ENCODE results near the gene XIRP2. TPM values are rescaled to one million over a fixed set of nuclear protein-coding genes. Genes with fewer than 3 reads are reported as not detected.

Gene XIRP2
- total RNA-seq, 1 experiment from 2014 or later: not detected

- intact Hi-C loops (cut with micrococcal nuclease): loop anchor here (1.0 to 5.0 kb wide), 5 partner anchors 85 to 907 kb away; no protein-coding TSS in a partner anchor
- ChIA-PET POLR2A (no interaction called here), CTCF (interaction anchor here (0.6 to 4.5 kb wide), 20 partner anchors 8 to 1957 kb away, joined by 3 to 30 read pairs (median 5); no protein-coding TSS in a partner anchor)
- peak; percentile 60 for TF ChIP-seq CTCF (IDR thresholded peaks at IDR 0.05; ENCODE audit: unreplicated experiment)
- Mint-ChIP-seq H3K27ac (ENCODE audit: low read depth, unreplicated experiment) (no peak overlapping the region), H3K27me3 (ENCODE audit: insufficient read depth, unreplicated experiment) (no peaks in the 10 kb centered on the region), H3K36me3 (ENCODE audit: insufficient read depth, unreplicated experiment) (no peaks in the 10 kb centered on the region), H3K4me1 (ENCODE audit: insufficient read depth, unreplicated experiment) (no peaks in the 10 kb centered on the region), H3K9me3 (ENCODE audit: unreplicated experiment) (no peaks in the 10 kb centered on the region), H3K4me3 (ENCODE audit: unreplicated experiment) (no peak overlapping the region)
- DNase-seq (ENCODE audit: unreplicated experiment): peak; percentile 75
- BruUV-seq (replicated peaks): no TSS peak
Observed at GRCh38 chr2:167212014-167212648, 323.9 kb downstream of the XIRP2 start.

GRCh38 chr2:167215595-167215994 is 327.3 kb downstream of the XIRP2 start:
- H3K9me3 Mint-ChIP-seq (ENCODE audit: unreplicated experiment): no peaks in the 10 kb centered on the region
- no peaks in the 10 kb centered on the region for H3K36me3 Mint-ChIP-seq (ENCODE audit: insufficient read depth, unreplicated experiment)
- no peak overlapping the region for H3K4me3 Mint-ChIP-seq (ENCODE audit: unreplicated experiment)
- no peak overlapping the region for H3K27ac Mint-ChIP-seq (ENCODE audit: low read depth, unreplicated experiment)
- H3K27me3 Mint-ChIP-seq (ENCODE audit: insufficient read depth, unreplicated experiment): no peaks in the 10 kb centered on the region
- intact Hi-C loops (cut with micrococcal nuclease): no loop called here
- no peak for TF ChIP-seq CTCF (IDR thresholded peaks at IDR 0.05; ENCODE audit: unreplicated experiment)
- POLR2A ChIA-PET: no interaction called here
- no peak for DNase-seq (ENCODE audit: unreplicated experiment)
- no peaks in the 10 kb centered on the region for H3K4me1 Mint-ChIP-seq (ENCODE audit: insufficient read depth, unreplicated experiment)
- CTCF ChIA-PET: no interaction called here
- no TSS peak for BruUV-seq (replicated peaks)

- Mint-ChIP-seq H3K27me3 (ENCODE audit: insufficient read depth, unreplicated experiment) (peaks cover 13% of the 10 kb centered on the region), H3K36me3 (ENCODE audit: insufficient read depth, unreplicated experiment) (no peaks in the 10 kb centered on the region), H3K4me3 (ENCODE audit: unreplicated experiment) (no peak overlapping the region), H3K27ac (ENCODE audit: low read depth, unreplicated experiment) (no peak overlapping the region), H3K4me1 (ENCODE audit: insufficient read depth, unreplicated experiment) (no peaks in the 10 kb centered on the region), H3K9me3 (ENCODE audit: unreplicated experiment) (no peaks in the 10 kb centered on the region)
- ChIA-PET POLR2A (no interaction called here), CTCF (no interaction called here)
- no peak for DNase-seq (ENCODE audit: unreplicated experiment)
- no TSS peak for BruUV-seq (replicated peaks)
- intact Hi-C loops (cut with micrococcal nuclease): no loop called here
- TF ChIP-seq CTCF (IDR thresholded peaks at IDR 0.05; ENCODE audit: unreplicated experiment): no peak
Observed at GRCh38 chr2:167237478-167237877, 349.2 kb downstream of the XIRP2 start.

- H3K9me3 Mint-ChIP-seq (ENCODE audit: unreplicated experiment): no peaks in the 10 kb centered on the region
- intact Hi-C loops (cut with micrococcal nuclease): no loop called here
- ChIA-PET POLR2A (no interaction called here), CTCF (interaction anchor here (0.6 kb wide), 1 partner anchor 57 kb away, joined by 3 read pairs; no protein-coding TSS in a partner anchor)
- DNase-seq (ENCODE audit: unreplicated experiment): peak; percentile 6
- H3K4me1 Mint-ChIP-seq (ENCODE audit: insufficient read depth, unreplicated experiment): no peaks in the 10 kb centered on the region
- no peak for TF ChIP-seq CTCF (IDR thresholded peaks at IDR 0.05; ENCODE audit: unreplicated experiment)
- no peaks in the 10 kb centered on the region for H3K27me3 Mint-ChIP-seq (ENCODE audit: insufficient read depth, unreplicated experiment)
- H3K36me3 Mint-ChIP-seq (ENCODE audit: insufficient read depth, unreplicated experiment): no peaks in the 10 kb centered on the region
- H3K27ac Mint-ChIP-seq (ENCODE audit: low read depth, unreplicated experiment): no peak overlapping the region
- no TSS peak for BruUV-seq (replicated peaks)
- no peak overlapping the region for H3K4me3 Mint-ChIP-seq (ENCODE audit: unreplicated experiment)
Observed at GRCh38 chr2:167240671-167241070, 352.4 kb downstream of the XIRP2 start.

Measured in MCF 10A (cell line).